ENCODE measurements around the gene TMEM108. TPM values are rescaled to one million over a fixed set of nuclear protein-coding genes. Genes with fewer than 3 reads are reported as not detected.

TMEM108 gene
- total and polyA plus RNA-seq, 2 donors (not counting 1 experiment from before 2014, with no cell fraction given) = 0.10 to 0.17 TPM

DNA sequence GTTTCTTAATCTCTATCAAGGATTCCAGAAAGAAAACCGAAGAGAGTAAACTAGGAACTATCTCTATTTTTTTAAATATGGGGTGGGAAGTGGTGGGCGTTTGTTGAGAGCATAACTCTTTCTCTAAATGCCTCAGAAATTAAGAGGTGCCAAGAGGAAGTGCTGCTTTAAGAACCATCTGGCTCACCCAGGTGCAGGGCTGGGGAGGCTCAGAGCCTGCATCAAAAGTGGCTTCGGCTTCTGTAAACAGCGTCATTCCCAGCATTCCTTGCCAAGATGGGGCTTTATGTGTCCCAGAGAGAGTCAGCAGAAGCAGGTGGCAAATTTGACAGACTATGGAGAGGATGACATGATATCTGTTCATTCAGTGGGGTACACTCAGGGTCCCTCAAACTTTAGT is 238.4 kb downstream of the TMEM108 start:
- Histone ChIP-seq H4K20me1 (ENCODE audit: control insufficient read depth, extremely low read depth, insufficient read depth, low read length) (no peaks in the 10 kb centered on the region), H3K4me3 (replicated peaks in 1 of 4; ENCODE audit: control extremely low read depth in 1 of 4, insufficient read depth in 1 of 4, low read depth in 3 of 4, low read length in 4 of 4) (no peak overlapping the region), H3K27me3 (ENCODE audit: control insufficient read depth, insufficient read depth, low read length) (no peaks in the 10 kb centered on the region), H2AFZ (ENCODE audit: low read length) (no peak overlapping the region), H3K79me2 (ENCODE audit: control insufficient read depth, insufficient read depth, low read length) (no peaks in the 10 kb centered on the region), H3K27ac (ENCODE audit: insufficient read depth, low read length) (no peak overlapping the region), H3K4me2 (ENCODE audit: extremely low read depth, insufficient read depth, low read length) (no peak overlapping the region), H3K4me1 (ENCODE audit: control insufficient read depth, extremely low read depth, insufficient read depth, low read length) (no peaks in the 10 kb centered on the region), H3K36me3 (ENCODE audit: control insufficient read depth, insufficient read depth, low read length) (no peaks in the 10 kb centered on the region), H3K9ac (ENCODE audit: insufficient read depth, low read length) (no peak overlapping the region), H3K9me3 (ENCODE audit: control insufficient read depth, insufficient read depth, low read depth, low read length) (no peaks in the 10 kb centered on the region)
- DNase-seq (ENCODE audit: low read depth in 2 of 2) = no peak
- TF ChIP-seq, protein P1, sequence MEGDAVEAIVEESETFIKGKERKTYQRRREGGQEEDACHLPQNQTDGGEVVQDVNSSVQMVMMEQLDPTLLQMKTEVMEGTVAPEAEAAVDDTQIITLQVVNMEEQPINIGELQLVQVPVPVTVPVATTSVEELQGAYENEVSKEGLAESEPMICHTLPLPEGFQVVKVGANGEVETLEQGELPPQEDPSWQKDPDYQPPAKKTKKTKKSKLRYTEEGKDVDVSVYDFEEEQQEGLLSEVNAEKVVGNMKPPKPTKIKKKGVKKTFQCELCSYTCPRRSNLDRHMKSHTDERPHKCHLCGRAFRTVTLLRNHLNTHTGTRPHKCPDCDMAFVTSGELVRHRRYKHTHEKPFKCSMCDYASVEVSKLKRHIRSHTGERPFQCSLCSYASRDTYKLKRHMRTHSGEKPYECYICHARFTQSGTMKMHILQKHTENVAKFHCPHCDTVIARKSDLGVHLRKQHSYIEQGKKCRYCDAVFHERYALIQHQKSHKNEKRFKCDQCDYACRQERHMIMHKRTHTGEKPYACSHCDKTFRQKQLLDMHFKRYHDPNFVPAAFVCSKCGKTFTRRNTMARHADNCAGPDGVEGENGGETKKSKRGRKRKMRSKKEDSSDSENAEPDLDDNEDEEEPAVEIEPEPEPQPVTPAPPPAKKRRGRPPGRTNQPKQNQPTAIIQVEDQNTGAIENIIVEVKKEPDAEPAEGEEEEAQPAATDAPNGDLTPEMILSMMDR (conservative IDR thresholded peaks at IDR 0.05 in 1 of 2, IDR thresholded peaks at IDR 0.05 in 1 of 2; ENCODE audit: low read depth in 1 of 2, low read length in 2 of 2) = no peak
- TF ChIP-seq EZH2 (IDR thresholded peaks at IDR 0.05; ENCODE audit: low read length, missing control alignments) = no peak

DNA sequence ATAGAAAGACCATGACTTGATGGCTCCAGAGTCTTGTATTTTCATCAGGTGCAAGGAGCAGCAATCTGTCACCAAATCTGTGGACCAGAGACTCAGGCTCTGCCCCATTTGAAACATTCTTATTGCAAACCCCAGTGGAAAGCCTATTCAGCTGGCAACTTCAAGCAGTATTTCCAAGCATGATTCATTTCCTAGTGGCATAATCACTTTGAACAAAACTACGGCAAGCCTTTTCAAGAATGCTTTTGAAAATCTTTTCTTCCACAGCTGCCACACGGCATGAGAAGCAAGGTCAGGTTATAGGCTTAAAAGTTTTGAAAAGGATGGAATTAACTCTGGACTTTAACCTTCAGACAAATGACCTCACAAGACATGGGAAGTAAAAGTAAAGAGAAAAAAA is 239.6 kb downstream of the TMEM108 start:
- peak; percentile 38 to 58 for DNase-seq (ENCODE audit: low read depth in 2 of 2)
- H3K27ac ChIP-seq (ENCODE audit: insufficient read depth, low read length) = no peak overlapping the region
- no peak for TF ChIP-seq EZH2 (IDR thresholded peaks at IDR 0.05; ENCODE audit: low read length, missing control alignments)
- TF ChIP-seq, protein P1 (conservative IDR thresholded peaks at IDR 0.05 in 1 of 2, IDR thresholded peaks at IDR 0.05 in 1 of 2; ENCODE audit: low read depth in 1 of 2, low read length in 2 of 2) = no peak
- no peak overlapping the region for H3K9ac ChIP-seq (ENCODE audit: insufficient read depth, low read length)
- H3K4me2 ChIP-seq (ENCODE audit: extremely low read depth, insufficient read depth, low read length) = no peak overlapping the region
- no peaks in the 10 kb centered on the region for H3K9me3 ChIP-seq (ENCODE audit: control insufficient read depth, insufficient read depth, low read depth, low read length)
- no peaks in the 10 kb centered on the region for H4K20me1 ChIP-seq (ENCODE audit: control insufficient read depth, extremely low read depth, insufficient read depth, low read length)
- H3K4me1 ChIP-seq (ENCODE audit: control insufficient read depth, extremely low read depth, insufficient read depth, low read length) = no peaks in the 10 kb centered on the region
- H2AFZ ChIP-seq (ENCODE audit: low read length) = no peak overlapping the region
- no peak overlapping the region for H3K4me3 ChIP-seq (replicated peaks in 1 of 4; ENCODE audit: control extremely low read depth in 1 of 4, insufficient read depth in 1 of 4, low read depth in 3 of 4, low read length in 4 of 4)
- H3K27me3 ChIP-seq (ENCODE audit: control insufficient read depth, insufficient read depth, low read length) = no peaks in the 10 kb centered on the region
- H3K79me2 ChIP-seq (ENCODE audit: control insufficient read depth, insufficient read depth, low read length) = no peaks in the 10 kb centered on the region
- no peaks in the 10 kb centered on the region for H3K36me3 ChIP-seq (ENCODE audit: control insufficient read depth, insufficient read depth, low read length)

DNA sequence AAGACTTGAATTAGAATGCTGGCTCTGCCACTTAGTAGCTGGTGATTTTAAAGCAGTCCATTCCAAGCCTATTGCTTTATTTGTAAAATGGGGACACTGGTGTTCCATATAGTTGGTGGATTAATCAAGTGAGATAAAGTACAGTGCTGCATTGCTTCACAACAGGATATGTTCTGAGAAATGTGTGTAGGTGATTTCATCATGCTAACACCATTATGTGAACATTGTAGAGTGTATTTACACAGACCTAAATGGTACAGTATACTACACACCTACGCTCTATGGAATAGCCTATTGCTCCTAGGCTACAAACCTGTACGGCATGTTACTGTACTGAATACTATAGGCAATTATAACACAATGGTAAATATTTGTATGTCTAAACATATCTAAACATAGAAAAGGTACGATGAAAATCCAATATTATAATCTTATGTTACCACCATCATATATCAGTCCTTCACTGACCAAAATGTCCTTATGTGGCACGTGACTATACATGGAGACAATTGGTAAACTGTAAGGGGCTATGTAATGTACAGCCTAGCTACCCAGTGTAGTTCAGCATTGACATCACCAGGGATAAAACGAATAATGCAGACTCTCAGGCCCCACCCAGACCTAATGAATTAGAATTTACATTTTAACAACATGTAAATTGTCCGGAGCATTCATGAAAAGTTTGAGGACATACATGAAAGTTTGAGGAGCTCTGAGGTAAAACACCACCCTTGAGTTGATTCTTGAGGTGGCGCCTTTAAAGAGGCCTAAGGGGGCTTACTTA is 240.3 kb downstream of the TMEM108 start:
- H3K27me3 ChIP-seq (ENCODE audit: control insufficient read depth, insufficient read depth, low read length) = no peaks in the 10 kb centered on the region
- H2AFZ ChIP-seq (ENCODE audit: low read length) = no peak overlapping the region
- H3K9me3 ChIP-seq (ENCODE audit: control insufficient read depth, insufficient read depth, low read depth, low read length) = no peaks in the 10 kb centered on the region
- H3K4me3 ChIP-seq (replicated peaks in 1 of 4; ENCODE audit: control extremely low read depth in 1 of 4, insufficient read depth in 1 of 4, low read depth in 3 of 4, low read length in 4 of 4) = no peak overlapping the region
- DNase-seq (ENCODE audit: low read depth in 2 of 2) = no peak
- H4K20me1 ChIP-seq (ENCODE audit: control insufficient read depth, extremely low read depth, insufficient read depth, low read length) = no peaks in the 10 kb centered on the region
- no peak overlapping the region for H3K27ac ChIP-seq (ENCODE audit: insufficient read depth, low read length)
- H3K79me2 ChIP-seq (ENCODE audit: control insufficient read depth, insufficient read depth, low read length) = no peaks in the 10 kb centered on the region
- H3K4me1 ChIP-seq (ENCODE audit: control insufficient read depth, extremely low read depth, insufficient read depth, low read length) = no peaks in the 10 kb centered on the region
- TF ChIP-seq, protein P1 (conservative IDR thresholded peaks at IDR 0.05 in 1 of 2, IDR thresholded peaks at IDR 0.05 in 1 of 2; ENCODE audit: low read depth in 1 of 2, low read length in 2 of 2) = no peak
- TF ChIP-seq EZH2 (IDR thresholded peaks at IDR 0.05; ENCODE audit: low read length, missing control alignments) = no peak
- no peak overlapping the region for H3K9ac ChIP-seq (ENCODE audit: insufficient read depth, low read length)
- no peak overlapping the region for H3K4me2 ChIP-seq (ENCODE audit: extremely low read depth, insufficient read depth, low read length)
- H3K36me3 ChIP-seq (ENCODE audit: control insufficient read depth, insufficient read depth, low read length) = no peaks in the 10 kb centered on the region
